Liver (tissue), 3 donors: ENCODE measurements around the gene GPC2.

ENCODE experiments used
- RAD21 ChIP-seq, 2 donors: IDR thresholded peaks; 2 replicates each; pipeline ENCODE4 v1.6.1; 2016; ENCODE audit warnings: antibody characterized with exemption in 2 of 2, mild to moderate bottlenecking in 2 of 2
- SP1 ChIP-seq: IDR thresholded peaks from 2 replicates; pipeline ENCODE4 v1.6.1; 2018; ENCODE audit warnings: antibody characterized with exemption, mild to moderate bottlenecking
- YY1 ChIP-seq: IDR thresholded peaks from 2 replicates; pipeline ENCODE4 v1.6.1; 2016; ENCODE audit warnings: antibody characterized with exemption, mild to moderate bottlenecking
- TF ChIP-seq, protein P1 (sequence below): fragments of 150-350 bp; IDR thresholded peaks from 2 replicates; pipeline ENCODE4 v1.5.1; 2017; ENCODE audit warnings: improper control_type of control experiment, low read depth, low read length; ENCODE audit not compliant: missing input control
- TF ChIP-seq, protein P2 (sequence below): IDR thresholded peaks from 2 replicates; pipeline ENCODE4 v1.6.1; 2016; ENCODE audit warnings: antibody characterized with exemption
- donor health status: healthy.
- donor health status: healthy.

DNA sequence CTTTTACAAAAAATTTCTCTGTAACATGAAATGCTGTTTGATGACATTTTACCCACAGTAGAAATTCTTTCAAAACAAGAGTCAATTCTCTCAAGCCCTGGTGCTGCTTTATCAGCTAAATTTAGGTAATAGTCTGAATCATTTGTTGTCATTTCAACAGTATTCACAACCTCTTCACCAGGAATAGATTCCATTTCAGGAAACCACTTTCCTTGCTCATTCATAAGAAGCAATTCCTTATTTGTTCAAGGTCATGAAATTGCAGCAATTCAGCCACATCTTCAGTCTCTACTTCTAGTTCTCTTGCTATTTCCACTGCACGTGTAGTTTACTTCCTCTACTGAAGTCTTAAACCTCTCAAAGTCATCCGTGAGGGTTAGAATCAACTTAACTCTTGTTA is 14.6 kb upstream of the GPC2 start:
- TF ChIP-seq, protein P1, sequence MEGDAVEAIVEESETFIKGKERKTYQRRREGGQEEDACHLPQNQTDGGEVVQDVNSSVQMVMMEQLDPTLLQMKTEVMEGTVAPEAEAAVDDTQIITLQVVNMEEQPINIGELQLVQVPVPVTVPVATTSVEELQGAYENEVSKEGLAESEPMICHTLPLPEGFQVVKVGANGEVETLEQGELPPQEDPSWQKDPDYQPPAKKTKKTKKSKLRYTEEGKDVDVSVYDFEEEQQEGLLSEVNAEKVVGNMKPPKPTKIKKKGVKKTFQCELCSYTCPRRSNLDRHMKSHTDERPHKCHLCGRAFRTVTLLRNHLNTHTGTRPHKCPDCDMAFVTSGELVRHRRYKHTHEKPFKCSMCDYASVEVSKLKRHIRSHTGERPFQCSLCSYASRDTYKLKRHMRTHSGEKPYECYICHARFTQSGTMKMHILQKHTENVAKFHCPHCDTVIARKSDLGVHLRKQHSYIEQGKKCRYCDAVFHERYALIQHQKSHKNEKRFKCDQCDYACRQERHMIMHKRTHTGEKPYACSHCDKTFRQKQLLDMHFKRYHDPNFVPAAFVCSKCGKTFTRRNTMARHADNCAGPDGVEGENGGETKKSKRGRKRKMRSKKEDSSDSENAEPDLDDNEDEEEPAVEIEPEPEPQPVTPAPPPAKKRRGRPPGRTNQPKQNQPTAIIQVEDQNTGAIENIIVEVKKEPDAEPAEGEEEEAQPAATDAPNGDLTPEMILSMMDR, result no peak
- no peak for TF ChIP-seq SP1
- TF ChIP-seq, protein P2, sequence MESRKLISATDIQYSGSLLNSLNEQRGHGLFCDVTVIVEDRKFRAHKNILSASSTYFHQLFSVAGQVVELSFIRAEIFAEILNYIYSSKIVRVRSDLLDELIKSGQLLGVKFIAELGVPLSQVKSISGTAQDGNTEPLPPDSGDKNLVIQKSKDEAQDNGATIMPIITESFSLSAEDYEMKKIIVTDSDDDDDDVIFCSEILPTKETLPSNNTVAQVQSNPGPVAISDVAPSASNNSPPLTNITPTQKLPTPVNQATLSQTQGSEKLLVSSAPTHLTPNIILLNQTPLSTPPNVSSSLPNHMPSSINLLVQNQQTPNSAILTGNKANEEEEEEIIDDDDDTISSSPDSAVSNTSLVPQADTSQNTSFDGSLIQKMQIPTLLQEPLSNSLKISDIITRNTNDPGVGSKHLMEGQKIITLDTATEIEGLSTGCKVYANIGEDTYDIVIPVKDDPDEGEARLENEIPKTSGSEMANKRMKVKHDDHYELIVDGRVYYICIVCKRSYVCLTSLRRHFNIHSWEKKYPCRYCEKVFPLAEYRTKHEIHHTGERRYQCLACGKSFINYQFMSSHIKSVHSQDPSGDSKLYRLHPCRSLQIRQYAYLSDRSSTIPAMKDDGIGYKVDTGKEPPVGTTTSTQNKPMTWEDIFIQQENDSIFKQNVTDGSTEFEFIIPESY, result no peak
- TF ChIP-seq YY1, result no peak
- TF ChIP-seq RAD21 (IDR thresholded peaks at IDR 0.05), result no peak
